Mesodermal cell (in vitro differentiated cells): ENCODE results near the gene ITGB1BP2.
"Not testable (repeated sequence)": the region's sequence is repeated elsewhere in the genome, so short reads cannot be mapped to it uniquely, and the experiment has no call there.

Experiments
- H3K27ac ChIP-seq: 2 replicates; pipeline ENCODE4 v1.7.0; 2013; ENCODE audit warnings: mild to moderate bottlenecking, low read depth, low read length, moderate library complexity; ENCODE audit not compliant: severe bottlenecking
- H3K36me3 ChIP-seq: 2 replicates; pipeline ENCODE4 v1.7.1; 2013; ENCODE audit warnings: mild to moderate bottlenecking, low read length, moderate library complexity; ENCODE audit not compliant: control insufficient read depth, insufficient read depth
- H3K4me1 ChIP-seq: one replicate; pipeline ENCODE4 v1.7.1; 2013; ENCODE audit warnings: mild to moderate bottlenecking, low read length; ENCODE audit not compliant: insufficient read depth, control insufficient read depth, poor library complexity, severe bottlenecking
- H3K4me3 ChIP-seq: 2 replicates; pipeline ENCODE4 v1.7.0; 2013; ENCODE audit warnings: low read length, control low read depth, mild to moderate bottlenecking; ENCODE audit not compliant: insufficient read depth, poor library complexity, severe bottlenecking; ENCODE audit errors: extremely low read depth
- H3K9me3 ChIP-seq: 2 replicates; pipeline ENCODE4 v1.7.1; 2013; ENCODE audit warnings: mild to moderate bottlenecking, low read length, moderate library complexity; ENCODE audit not compliant: control insufficient read depth
- WGBS, 2 experiments: methylation state at CpG; one replicate each; pipeline ENCODE4 v1.1.5; 2013; ENCODE audit warnings: missing lambda C conversion rate in 2 of 2; ENCODE audit not compliant: insufficient coverage in 2 of 2; 5-methylcytosine and 5-hydroxymethylcytosine counted together

ITGB1BP2 gene

GRCh38 chrX:71304561-71304960 is 3.0 kb downstream of the ITGB1BP2 start:
- Histone ChIP-seq H3K4me1 (peaks cover 8% of the 10 kb centered on the region), H3K36me3 (peaks cover 46% of the 10 kb centered on the region), H3K4me3 (no peak overlapping the region), H3K27ac (no peak overlapping the region), H3K9me3 (no peaks in the 10 kb centered on the region)
- no CpG with 5 or more reads among the region's 2 CpGs for WGBS, 2 experiments

DNA sequence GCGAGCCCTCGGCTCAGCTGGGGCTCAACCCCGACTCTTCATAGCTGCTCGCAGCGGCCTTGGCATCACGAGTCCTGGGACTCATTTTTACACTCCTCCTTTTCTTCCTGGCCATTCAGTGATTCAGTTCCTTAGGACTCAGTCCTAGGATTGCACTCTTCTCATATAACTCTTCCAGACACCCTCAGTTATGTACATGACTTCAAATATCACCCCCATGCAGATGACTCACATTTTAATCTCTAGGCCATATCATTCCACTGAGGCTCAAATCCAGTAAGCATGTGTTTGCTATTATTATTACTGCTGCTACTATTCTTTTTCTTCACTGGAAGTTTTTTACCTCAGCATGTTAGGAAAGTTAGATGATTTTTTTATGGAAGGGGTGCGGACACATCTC is 14.4 kb downstream of the ITGB1BP2 start:
- no peaks in the 10 kb centered on the region for H3K9me3 ChIP-seq
- H3K4me3 ChIP-seq, result no peak overlapping the region
- H3K36me3 ChIP-seq, result peaks cover 16% of the 10 kb centered on the region
- WGBS, 2 experiments, result 88 to 93% methylated on average over 2 to 6 of the region's 7 CpGs
- H3K4me1 ChIP-seq, result no peaks in the 10 kb centered on the region
- H3K27ac ChIP-seq, result no peak overlapping the region

- not testable (repeated sequence) for H3K4me3 ChIP-seq, H3K4me1 ChIP-seq, H3K27ac ChIP-seq, H3K9me3 ChIP-seq
- H3K36me3 ChIP-seq, result peaks cover 14% of the 10 kb centered on the region
- WGBS, 2 experiments, result no CpG with 5 or more reads among the region's 1 CpG
Observed at GRCh38 chrX:71316959-71317358, 15.4 kb downstream of the ITGB1BP2 start.

DNA sequence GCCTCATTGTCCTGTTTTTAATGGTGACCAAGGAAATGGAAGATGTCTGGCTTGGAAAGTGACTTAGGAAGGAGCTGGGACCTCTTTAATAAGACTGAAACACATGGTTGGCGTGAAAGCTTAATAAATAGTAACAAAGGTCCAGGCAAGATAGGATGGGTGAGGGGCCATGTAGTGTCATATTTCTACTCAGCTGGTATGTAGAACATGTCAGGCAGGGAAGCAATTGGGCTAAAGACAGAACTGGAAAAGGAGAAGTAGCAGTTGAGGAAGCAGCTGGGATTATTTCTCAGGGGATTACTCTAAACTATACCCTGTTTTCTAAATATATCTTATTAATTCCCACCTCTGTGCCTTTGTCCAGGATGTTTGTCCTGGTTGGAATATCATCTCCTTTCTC is 18.6 kb downstream of the ITGB1BP2 start:
- H3K9me3 ChIP-seq, result no peaks in the 10 kb centered on the region
- no peaks in the 10 kb centered on the region for H3K4me1 ChIP-seq
- H3K36me3 ChIP-seq, result peaks cover 24% of the 10 kb centered on the region
- H3K4me3 ChIP-seq, result no peak overlapping the region
- H3K27ac ChIP-seq, result no peak overlapping the region
- WGBS, 2 experiments, result 100% methylated on average over 1 of the region's 1 CpG; no CpG with 5 or more reads in 1 of the 2 experiments

GRCh38 chrX:71321731-71322130 is 20.2 kb downstream of the ITGB1BP2 start:
- WGBS, 2 experiments, result no CpG with 5 or more reads among the region's 1 CpG
- no peak overlapping the region for H3K4me3 ChIP-seq
- H3K27ac ChIP-seq, result no peak overlapping the region
- peaks cover 20% of the 10 kb centered on the region for H3K36me3 ChIP-seq
- H3K4me1 ChIP-seq, result no peaks in the 10 kb centered on the region
- H3K9me3 ChIP-seq, result no peaks in the 10 kb centered on the region

DNA sequence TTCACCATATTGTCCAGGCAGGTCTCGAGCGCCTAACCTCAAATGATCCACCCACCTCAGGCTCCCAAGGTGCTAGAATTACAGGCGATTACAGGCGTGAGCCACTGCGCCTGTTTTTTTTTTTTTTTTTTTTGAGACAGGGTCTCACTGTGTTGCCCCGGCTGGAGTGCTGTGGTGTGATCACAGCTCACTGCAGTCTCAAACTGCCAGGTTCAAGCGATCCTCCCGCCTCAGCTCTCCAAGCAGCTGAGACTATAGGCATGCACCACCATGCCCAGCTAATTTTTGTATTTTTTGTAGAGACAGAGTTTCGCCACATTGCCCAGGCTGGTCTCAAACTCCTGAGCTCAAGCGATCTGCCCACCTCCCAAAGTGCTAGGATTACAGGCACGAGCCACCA is 22.9 kb downstream of the ITGB1BP2 start:
- not testable (repeated sequence) for H3K4me1 ChIP-seq, H3K4me3 ChIP-seq, H3K9me3 ChIP-seq, H3K27ac ChIP-seq
- H3K36me3 ChIP-seq, result peaks cover 11% of the 10 kb centered on the region
- WGBS, 2 experiments, result 86 to 95% methylated on average over 3 of the region's 11 CpGs

DNA sequence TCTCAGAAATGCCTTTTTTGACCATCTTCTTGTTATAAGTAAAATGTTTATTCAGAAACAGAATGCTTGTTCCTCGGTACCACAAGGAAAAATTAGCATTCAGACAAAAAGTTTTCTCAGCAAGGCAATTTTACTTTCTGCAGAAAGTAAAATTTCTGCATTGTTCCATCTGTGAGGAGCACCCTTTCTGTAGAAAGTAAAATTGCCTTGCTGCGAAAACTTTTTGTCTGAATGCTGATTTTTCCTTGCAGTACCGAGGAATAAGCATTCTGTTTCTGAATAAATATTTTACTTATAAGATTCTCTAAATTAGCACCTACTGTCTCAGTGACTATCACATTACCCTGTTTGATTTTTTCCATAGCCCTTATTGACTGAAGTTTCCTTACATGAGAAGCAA is 24.8 kb downstream of the ITGB1BP2 start:
- Histone ChIP-seq H3K4me1 (no peaks in the 10 kb centered on the region), H3K27ac (no peak overlapping the region)
- no CpG with 5 or more reads among the region's 3 CpGs for WGBS, 2 experiments

DNA sequence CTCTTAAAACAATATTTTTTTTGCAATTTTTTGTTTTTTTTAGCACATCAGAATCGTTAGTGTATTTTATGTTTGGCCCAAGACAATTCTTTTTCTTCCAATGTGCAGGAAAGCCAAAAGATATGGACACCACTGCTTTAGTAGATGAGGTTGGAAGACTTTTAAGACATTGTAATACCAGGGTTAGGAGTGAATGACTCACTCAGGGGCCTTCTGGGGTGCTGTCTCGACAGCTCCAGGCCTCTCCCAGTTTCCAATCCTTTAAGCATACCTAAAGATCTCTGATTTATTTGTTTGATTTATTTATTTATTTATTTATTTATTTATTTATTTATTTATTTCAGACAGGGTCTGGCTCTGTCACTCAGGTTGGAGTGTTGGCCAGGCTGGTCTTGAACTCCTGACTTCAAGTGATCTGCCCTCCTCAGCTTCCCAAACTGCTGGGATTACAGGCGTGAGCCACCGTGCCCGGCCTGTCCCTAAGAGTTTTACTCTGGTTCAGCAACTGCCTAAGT is 47.7 kb downstream of the ITGB1BP2 start:
- not testable (repeated sequence) for H3K4me3 ChIP-seq, H3K27ac ChIP-seq, H3K4me1 ChIP-seq, H3K36me3 ChIP-seq, H3K9me3 ChIP-seq
- WGBS, 2 experiments, result no CpG with 5 or more reads among the region's 5 CpGs

More for the DNA sequence above, 24.8 kb downstream of the ITGB1BP2 start:
- Histone ChIP-seq H3K9me3 (no peaks in the 10 kb centered on the region), H3K36me3 (peaks cover 11% of the 10 kb centered on the region), H3K4me3 (no peak overlapping the region)

DNA sequence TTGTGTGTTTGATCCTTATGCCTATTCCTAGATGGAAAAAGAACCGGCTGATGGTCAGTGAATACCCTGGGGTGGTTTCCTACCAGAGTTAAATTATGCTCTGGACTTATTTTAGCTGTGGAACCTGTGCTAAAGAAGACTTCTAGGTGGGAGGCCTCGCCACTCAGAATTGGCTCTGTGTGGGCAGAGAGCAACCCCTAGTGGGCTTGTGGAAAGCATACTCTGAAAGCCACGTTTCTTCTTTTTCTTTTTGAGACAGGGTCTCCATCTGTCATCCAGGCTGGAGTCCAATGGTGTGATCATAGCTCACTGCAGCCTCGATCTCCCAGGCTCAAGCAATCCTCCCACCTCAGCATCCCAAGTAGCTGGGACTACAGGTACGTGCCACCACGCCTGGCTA is 48.3 kb downstream of the ITGB1BP2 start:
- not testable (repeated sequence) for H3K36me3 ChIP-seq, H3K9me3 ChIP-seq, H3K4me1 ChIP-seq, H3K4me3 ChIP-seq, H3K27ac ChIP-seq
- no CpG with 5 or more reads among the region's 6 CpGs for WGBS, 2 experiments

GRCh38 chrX:71352439-71352838 is 50.9 kb downstream of the ITGB1BP2 start:
- not testable (repeated sequence) for H3K27ac ChIP-seq, H3K4me1 ChIP-seq, H3K4me3 ChIP-seq, H3K36me3 ChIP-seq, H3K9me3 ChIP-seq
- 92% methylated on average over 2 of the region's 5 CpGs; no CpG with 5 or more reads in 1 of the 2 experiments for WGBS, 2 experiments
